ENCODE data around the gene GTF2A2.
"Not testable (repeated sequence)": the region's sequence is repeated elsewhere in the genome, so short reads cannot be mapped to it uniquely, and the experiment has no call there.

GTF2A2 gene

GRCh38 chr15:59656897-59657634 is at the start of gene GTF2A2:
Gene GTF2A2 (minus strand): TSS chr15:59657515. CDS start chr15:59652277, 5,238 bp downstream.
- peak; percentile 70 for DNase-seq

- DNase-seq = no peak
Measured at GRCh38 chr15:59703979-59704796, 46.9 kb upstream of the GTF2A2 start.

DNA sequence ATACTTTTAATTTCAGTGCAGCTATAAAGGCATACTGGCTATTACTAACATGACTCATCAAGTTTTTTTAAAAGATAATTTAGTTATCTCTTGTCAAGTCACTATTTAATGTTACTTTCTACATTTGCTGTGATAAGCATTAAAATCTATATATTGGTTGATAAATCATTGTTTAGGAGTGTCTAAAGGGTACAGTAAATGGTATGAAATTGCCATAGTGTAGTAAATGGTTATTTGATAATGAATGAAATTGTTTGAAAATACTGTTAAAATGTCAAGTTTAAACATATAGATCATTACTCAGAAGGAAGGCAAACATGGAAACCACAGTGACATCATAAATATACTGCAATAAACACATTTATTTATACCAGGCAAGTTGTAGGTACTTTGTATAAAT is 45.0 kb upstream of the GTF2A2 start:
- no peak for DNase-seq

- DNase-seq = no peak
Measured at GRCh38 chr15:59701880-59702279, 44.6 kb upstream of the GTF2A2 start.

GRCh38 chr15:59699810-59700431 is 42.6 kb upstream of the GTF2A2 start:
- no peak for DNase-seq

DNA sequence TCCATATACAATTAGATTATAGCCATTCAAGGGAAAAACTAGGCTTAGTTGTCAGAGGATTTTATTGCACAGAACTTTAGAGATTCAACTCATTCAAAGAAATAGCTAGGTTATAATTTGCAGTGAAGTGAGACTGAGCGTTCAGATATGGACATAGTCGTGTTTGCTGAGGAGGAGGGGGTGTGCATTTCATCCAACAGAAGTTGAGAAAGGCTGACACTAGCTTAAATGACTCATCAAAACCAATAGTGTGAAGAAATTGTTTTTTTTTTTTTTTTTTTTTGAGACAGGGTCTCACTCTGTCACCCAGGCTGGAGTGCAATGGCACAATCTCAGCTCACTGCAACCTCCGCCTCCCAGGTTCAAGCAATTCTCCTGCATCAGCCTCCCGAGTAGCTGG is 40.8 kb upstream of the GTF2A2 start:
- DNase-seq = not testable (repeated sequence)

DNA sequence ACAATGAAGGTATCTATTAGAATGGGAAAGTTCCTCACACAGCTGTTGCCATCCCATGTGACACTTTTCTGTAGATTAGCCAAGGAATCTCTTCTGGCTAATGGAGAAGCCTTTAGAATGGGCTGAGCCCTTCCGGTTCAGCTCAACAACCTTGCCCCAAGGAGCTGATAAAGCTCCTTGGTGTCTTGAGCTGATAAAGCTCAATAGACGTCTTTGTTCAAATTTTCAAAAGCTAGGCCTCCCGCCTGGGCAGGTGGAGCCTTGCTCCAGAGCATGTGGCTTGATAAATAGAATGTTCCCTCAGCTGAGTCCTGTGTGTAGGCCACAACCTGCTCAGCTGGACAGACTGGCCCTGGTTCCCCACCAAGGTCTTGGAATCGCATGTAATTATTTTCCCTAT is 39.0 kb upstream of the GTF2A2 start:
- no peak for DNase-seq

GRCh38 chr15:59694779-59695178 is 37.5 kb upstream of the GTF2A2 start:
- no peak for DNase-seq

GRCh38 chr15:59691194-59691805 is 34.0 kb upstream of the GTF2A2 start:
- DNase-seq = no peak

DNA sequence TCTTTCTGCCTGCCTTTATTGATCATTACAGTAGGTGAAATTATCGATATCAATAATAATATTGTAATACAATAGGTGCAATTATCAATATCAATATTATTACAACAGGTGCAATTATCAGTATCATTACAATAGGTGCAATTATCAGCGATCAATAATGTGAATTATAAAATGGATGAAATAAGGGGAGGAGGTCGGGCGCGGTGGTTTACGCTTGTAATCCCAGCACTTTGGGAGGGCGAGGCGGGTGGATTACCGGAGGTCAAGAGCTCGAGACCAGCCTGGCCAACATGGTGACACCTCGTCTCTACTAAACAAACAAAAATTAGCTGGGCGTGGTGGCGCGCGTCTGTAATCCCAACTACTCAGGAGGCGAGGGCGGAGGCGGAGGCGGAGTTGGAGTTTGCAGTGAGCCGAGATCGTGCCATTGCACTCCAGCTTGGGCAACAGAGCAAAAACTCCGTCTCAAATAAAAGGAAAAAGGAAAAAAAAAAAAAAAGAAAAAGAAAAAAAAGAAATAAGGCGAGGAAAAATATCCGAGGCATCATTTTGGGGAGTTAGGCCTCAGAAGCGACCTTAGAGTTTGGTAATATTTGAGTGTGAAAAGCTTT is 32.4 kb upstream of the GTF2A2 start:
- DNase-seq = peak; percentile 19

- DNase-seq = peak; percentile 89
Measured at GRCh38 chr15:59688782-59689625, 31.7 kb upstream of the GTF2A2 start, which contains the start of gene BNIP2. Gene BNIP2 (minus strand): TSS chr15:59689320. CDS start chr15:59682457, 6,863 bp downstream.

GRCh38 chr15:59688423-59688781 is 31.1 kb upstream of the GTF2A2 start:
- DNase-seq = no peak

DNA sequence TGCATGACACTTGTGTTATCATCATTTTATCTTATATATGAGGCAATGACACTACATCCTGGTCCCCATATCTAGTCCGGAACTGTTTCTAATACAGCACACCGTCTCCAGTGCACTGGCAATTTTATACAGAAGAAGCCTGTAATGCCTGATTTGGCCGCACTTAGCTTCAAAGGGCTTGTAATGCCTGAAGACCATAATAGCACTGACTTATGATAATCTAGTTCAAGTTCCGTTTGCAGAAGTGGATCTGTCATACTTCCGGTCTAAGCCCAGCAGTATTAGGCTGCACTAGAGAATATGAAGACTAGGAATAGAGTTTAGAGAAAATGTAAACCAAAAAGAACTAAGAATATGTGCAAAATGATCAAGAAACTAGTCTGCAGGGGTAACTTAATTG is 30.5 kb upstream of the GTF2A2 start:
- DNase-seq = no peak

- DNase-seq = no peak
Measured at GRCh38 chr15:59686389-59686788, 29.1 kb upstream of the GTF2A2 start.

DNA sequence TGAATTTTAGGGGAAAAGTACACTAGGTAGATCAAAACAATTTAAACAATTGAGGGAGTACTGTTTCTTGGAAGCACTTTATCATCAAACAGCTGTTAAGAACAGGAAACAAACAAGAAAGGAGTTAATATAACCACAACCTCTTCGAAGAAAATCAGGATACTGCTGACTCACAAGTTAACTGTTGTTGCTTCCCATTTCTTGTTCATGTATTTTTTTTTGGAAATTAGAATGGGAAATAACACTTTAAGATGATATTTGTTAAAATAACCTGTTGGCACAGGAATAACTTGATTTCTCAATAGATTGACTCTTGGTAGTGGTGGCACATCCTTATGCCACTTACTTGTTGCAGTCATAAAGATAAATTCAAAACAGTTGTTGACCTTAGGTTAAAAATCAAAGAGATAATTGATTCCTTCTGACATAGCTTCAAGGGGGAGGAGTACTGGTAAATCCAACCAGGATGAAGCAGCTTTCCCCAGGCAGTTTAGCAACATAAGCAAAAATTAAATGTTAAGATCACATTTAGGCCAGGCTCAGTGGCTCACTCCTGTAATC is 28.5 kb upstream of the GTF2A2 start:
- DNase-seq = no peak

GRCh38 chr15:59680870-59681269 is 23.6 kb upstream of the GTF2A2 start:
- no peak for DNase-seq

DNA sequence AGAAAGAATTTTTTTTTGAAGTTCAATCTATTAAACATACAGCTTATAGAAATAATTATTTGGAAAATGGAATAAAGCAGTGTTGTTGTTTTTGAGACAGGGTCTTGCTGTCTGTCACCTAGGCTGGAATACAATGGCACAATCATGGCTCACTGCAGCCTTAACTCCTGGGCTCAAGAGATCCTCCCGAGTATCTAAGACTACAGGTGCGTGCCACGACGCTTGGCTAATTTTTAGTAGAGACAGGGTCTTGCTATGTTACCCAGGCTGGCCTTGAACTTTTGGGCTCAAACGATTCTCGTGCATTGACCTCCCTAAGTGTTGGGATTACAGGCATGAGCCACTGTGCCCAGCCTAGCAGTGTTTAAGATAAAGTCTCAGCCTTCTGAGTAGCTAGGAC is 23.0 kb upstream of the GTF2A2 start:
- no peak for DNase-seq

GRCh38 chr15:59678620-59679019 is 21.3 kb upstream of the GTF2A2 start:
- DNase-seq = no peak

DNA sequence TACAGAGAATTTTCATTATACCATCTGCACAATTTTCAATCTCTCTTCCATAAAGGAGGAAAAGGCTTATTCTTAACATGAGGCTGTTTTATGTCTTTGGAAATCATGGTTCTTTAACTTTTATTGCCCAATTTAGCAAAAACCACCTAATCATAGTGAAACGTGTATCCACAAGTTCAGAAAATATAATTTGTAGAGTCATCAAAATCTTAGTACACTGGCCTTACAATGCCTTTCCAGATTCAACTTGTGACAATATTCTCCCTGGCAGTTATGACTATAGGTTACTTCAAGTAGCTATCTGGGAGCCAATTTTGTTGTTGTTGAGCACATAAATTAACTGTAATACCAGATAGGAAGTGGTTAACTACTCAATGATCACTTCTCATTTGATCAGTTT is 20.9 kb upstream of the GTF2A2 start:
- no peak for DNase-seq

- no peak for DNase-seq
Measured at GRCh38 chr15:59676565-59676964, 19.2 kb upstream of the GTF2A2 start.

DNA sequence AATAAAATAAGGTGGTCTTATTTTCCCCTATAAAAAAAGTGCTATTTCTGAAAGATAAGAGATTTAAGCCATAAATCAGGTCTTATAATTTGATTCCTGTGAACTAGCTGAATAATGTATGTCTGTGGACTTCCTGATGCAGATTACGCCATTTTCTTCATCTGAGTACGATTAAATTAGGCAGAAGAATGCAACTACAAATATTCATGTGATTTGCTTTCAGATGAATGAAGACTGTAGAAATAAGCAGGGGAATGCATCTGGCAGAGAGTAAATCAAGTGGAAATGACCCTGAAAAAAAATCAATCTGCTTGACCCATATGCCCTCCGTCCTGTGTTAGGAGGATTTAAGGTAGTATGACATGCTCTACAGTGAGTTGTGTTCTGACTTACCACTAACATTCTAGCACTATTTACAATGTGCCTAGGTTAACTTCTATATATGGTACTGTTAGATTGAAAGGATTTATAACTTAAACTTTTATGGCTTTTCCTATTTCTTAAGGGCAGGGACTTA is 17.1 kb upstream of the GTF2A2 start:
- no peak for DNase-seq

Data from DMS153 (cell line).